Frontal cortex (tissue), 4 donors: ENCODE measurements around the gene PLXNA1. TPM values are rescaled to one million over a fixed set of nuclear protein-coding genes. Genes with fewer than 3 reads are reported as not detected.

ENCODE experiments used
- DNase-seq, 2 donors: peaks; one replicate each; pipeline ENCODE4 v3.0.0; 2012; ENCODE audit warnings: low spot score in 2 of 2
- FAIRE-seq: peaks from 2 replicates; lab custom pipeline; 2012; peaks lifted over from hg19 to GRCh38; lab: Jason Lieb, UNC
- total RNA-seq: library from RNA; depleted of rRNA; stranded (reverse); fragments of >200 nt; gene quantifications from one replicate; pipeline ENCODE4 v1.2.3, GENCODE V29; 2014
- donor health status: control.
- donor health status: control.
- donor health status: control.

The PLXNA1 gene
- total RNA-seq, 1 donor from 2014 or later = 46.9 TPM

- DNase-seq = no peak
- FAIRE-seq = no peak
Measured at GRCh38 chr3:126997455-126998038, 14.6 kb downstream of the PLXNA1 start.

GRCh38 chr3:126998320-126998719, 15.4 kb downstream of the PLXNA1 start:
- no peak for FAIRE-seq
- DNase-seq = no peak

DNA sequence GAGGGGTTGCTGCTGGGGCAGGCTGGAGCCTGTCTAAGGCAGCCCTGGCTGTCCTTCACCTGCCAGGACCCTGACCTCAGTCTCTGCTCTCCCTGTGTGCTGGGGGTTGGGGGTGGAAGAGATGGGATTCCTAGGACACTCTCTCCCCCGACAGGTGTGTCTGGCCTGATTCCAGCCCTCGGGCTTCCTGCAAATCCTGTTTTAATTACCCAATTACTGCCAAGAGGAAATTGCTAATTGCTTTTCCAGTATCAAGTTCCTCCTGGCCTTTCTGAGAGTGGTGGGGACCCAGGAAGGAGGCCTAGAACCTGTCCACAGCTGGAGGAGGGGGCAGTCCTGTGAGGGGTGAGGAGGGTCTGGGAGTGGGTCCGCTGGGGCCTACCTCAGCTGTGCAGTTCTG, 15.8 kb downstream of the PLXNA1 start:
- FAIRE-seq (no peak), DNase-seq (no peak)

DNA sequence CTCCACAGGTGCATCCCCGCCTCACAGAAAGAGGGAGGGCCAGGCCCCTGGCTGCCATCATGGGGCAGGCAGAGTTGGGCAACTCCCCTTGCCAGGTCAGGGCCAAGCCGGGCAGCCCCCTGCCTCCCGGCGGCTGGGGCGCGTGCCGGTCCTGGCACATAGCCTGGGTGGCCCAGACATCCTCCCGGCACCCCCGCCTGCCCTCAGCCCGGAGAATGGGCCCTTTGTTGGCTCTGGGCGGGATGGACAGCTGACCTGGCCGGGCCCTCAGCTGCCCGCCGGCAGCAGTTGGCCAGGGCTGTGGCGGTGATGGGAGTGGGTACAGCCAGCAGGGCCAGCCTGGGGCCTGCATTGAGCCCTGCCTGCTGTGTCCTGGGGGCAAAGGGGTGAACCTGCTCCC, 16.5 kb downstream of the PLXNA1 start:
- DNase-seq = peak; percentile 78 to 84
- FAIRE-seq = no peak

- FAIRE-seq (no peak), DNase-seq (no peak)
Measured at GRCh38 chr3:127000119-127000518, 17.2 kb downstream of the PLXNA1 start.

GRCh38 chr3:127000761-127001160, 17.8 kb downstream of the PLXNA1 start:
- FAIRE-seq = no peak
- DNase-seq = no peak

GRCh38 chr3:127001486-127002194, 18.7 kb downstream of the PLXNA1 start:
- FAIRE-seq = no peak
- DNase-seq = no peak

DNA sequence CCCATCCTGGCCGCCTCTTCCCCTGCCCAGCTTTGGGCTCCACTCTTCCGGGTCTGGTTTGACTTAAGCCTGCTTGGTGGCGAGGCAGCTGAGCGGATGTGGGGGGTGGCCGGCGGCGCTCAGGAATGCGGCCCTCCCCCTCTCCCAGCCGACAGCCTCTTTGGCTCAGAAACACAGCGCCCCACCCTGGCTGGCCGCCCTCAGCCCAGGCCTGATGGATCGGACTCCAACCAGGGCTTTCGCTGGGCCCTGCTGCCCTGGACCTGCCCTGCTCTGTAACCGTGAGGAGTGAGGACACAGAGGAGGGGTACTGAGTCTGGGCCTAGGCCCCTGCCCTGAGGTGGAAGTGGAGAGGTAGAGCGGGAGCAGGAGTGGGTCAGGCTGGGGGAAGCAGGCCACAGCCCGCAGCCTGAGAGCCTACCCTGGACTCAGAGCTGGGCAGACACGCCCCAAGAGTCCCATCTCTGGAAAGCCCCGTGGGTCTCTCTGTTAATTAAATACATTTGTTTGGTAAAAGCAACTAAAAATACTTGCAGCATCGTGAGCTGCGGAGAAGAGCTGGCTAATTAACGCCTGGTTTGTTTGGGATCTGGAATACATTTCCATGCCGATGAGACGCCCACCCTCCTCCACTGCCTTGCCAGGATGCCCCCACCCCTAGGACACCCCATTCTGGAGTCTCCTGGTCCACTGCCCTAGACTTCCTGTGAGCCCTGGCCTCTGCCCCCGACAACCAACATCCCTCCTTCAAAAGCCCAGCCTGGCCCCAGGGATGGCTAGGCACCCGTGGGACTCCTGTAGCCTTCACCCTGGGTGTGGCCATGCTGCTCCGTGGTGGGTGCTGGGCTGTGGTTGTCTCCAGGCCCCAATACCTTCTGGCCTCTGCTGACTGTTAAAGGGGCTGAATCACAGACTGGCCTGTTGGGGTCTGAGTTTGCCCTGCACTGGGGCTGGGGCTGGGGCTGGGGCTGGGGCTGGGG, 19.6 kb downstream of the PLXNA1 start:
- FAIRE-seq (no peak), DNase-seq (peak; percentile 76 to 84)

DNA sequence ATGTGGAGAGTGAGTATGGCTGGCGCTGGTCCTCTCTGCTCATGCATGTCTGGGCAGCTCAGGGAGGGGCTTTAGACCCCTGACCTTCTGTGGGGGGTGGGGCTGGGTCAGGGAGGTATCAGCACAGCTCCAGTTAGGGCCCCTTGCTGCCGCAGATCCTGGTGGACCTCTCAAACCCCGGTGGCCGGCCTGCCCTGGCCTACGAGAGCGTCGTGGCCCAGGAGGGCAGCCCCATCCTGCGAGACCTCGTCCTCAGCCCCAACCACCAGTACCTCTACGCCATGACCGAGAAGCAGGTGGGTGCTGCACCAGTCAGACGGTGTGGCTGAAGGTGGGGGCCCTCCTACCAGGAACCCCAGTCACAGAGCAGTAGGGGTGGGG, 20.2 kb downstream of the PLXNA1 start:
- DNase-seq (no peak), FAIRE-seq (no peak)

DNA sequence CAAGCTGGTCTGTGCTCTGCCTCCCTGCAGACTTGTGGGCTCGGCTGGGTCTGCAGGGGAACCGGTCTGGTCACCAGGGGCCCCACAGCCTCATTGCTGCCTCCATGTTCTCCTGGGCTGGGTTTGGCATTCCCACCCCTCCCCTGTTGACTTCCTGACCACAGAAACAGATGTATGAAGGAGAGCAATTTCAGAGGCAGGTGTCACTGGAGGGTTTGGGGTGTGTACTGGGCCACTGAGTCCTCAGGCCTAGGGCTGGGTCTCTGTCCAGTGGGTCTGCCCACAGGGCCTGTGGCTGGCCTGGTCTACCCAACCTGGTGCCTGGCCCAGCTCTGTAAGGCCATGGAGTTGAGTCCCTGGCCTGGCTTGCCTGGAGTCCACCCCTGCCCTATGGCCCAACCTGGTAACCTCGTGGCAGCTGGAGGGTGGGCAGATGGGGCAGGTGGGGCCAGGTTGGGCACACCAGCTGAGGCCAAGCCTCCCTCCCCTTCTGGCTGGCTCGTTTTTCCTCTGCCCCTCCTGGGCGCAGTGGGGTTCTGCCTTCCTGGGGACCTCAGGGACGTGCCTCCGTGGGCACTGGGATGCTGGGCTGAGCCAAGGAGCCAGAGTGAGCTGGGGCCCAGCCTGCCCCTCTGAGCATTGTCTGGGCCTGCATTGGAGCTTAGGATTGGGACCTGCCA, 20.8 kb downstream of the PLXNA1 start:
- FAIRE-seq (no peak), DNase-seq (no peak)

- DNase-seq (no peak), FAIRE-seq (no peak)
Measured at GRCh38 chr3:127004641-127005397, 21.9 kb downstream of the PLXNA1 start.

DNA sequence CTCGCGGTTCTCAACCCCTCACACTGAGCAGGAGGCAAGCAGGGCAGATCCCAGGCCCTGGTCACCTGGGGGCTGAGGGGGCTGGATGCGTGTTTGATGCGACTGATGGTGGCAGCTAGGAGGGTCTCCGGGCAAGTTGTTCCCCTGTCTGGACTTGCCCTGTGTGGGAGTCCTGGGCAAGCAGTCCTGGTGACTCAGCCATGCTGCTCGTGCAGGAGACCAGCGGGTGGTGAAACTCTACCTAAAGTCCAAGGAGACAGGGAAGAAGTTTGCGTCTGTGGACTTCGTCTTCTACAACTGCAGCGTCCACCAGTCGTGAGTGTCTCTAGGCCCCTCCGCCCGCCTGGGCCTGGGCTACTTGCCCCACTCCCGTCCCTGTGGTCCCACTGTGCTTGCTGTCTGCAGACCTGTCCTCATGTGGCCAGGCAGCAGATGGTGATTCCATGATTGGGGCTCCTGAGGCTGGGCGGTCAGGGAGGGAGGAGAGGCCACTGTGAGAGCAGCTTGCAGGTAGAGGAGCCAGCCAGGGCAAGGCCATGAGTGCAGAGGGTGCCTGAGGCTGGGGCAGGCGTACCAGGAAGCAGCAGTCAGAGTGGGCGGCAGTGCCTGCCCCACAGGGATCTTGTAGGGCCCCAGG, 23.1 kb downstream of the PLXNA1 start:
- DNase-seq = no peak
- FAIRE-seq = no peak

DNA sequence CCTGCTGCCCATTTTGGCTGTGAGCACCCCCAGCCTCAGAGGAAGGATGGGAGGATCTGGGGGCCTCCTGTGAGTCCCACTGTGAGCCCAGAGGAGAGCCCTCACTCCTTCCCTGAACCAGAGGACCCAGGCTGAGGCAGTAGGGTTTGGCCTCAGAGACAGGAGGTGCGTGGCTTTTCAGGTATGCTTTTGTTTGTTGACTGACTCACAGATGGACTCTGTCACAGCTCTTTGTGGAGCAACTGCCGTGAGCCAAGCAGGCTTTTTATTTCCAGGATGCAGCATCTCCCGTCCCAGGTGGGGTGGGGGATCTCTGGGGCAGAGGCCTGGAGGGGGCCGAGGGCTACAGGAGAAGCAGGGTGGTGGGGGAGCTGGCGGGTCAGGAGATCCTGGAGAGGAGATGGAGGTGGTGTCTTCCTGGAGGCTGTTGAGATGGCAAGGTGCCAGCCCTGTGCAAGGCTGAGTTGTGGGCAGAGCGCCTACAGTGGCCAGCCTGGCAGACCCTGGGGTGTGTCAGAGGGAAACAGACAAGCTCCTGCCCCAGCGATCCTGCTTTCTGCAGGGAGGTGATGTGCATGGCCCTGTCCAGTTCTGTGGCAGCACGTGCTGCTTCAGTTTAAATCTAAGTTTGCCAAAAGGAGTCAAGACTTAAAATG, 24.0 kb downstream of the PLXNA1 start:
- DNase-seq (no peak), FAIRE-seq (no peak)

GRCh38 chr3:127008236-127008635, 25.3 kb downstream of the PLXNA1 start:
- FAIRE-seq (no peak), DNase-seq (no peak)

- DNase-seq (no peak), FAIRE-seq (no peak)
Measured at GRCh38 chr3:127009531-127009930, 26.6 kb downstream of the PLXNA1 start.

DNA sequence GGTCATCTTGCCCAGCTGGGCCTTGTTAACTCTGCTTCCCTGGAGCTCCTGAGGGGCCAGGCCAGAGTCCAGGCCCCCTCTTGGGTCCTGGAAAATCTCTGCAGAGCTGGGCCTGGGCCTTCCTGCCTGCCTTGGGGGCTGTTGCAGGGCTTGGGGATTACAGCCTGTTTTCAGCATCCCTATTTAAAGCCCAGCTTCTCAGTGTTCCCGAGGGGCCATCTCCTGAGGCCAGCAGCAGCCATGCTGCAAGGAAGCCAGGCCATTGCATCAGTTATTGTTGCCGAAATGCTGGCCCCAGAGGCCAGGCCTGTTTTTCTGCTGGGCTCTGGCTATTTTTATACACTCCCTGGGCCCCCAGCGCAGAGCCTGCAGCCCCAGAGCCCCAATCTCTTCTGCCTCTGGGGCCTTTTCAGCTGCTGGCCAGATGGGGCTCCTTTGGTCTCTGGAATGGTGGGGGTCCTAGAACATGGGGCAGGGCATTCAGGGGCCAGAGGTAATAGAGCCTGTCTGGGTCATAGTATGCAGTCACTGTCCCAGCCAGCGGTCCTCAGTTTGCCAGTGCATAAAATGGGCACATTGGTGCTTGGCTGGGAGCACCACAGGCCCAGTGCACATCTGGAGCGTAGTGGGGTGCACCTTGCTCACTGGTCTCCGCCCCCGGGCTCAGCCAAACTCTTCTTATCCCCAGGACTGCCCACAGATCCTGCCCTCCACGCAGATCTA, 28.5 kb downstream of the PLXNA1 start:
- DNase-seq (no peak), FAIRE-seq (no peak)

DNA sequence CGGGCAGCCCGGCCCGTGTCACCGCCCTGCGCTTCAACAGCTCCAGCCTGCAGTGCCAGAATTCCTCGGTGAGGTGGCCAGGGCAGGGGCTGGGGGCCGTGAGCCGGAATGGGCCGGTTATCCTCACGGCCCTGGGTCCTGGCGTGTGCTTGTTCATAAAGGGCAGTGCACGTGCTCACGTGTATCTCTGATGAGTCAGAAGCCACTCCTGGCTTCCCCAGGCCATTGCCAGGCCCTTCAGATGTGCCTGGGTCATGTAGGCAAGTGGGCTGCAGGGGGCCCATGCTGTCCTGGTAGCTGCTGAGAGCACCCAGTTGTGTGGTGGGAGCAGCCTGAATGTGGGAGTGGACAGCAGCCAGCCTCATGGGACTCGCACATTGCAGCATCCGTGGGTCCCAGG, 29.2 kb downstream of the PLXNA1 start:
- DNase-seq = no peak
- no peak for FAIRE-seq

- FAIRE-seq = no peak
- DNase-seq = no peak
Measured at GRCh38 chr3:127013181-127013580, 30.3 kb downstream of the PLXNA1 start.
